Ishikawa (cell line): ENCODE data around the gene NPAS3.

Experiments
- CEBPB ChIP-seq: IDR thresholded peaks from 2 replicates; pipeline ENCODE4 v1.6.1; 2012
- EGR1 ChIP-seq: IDR thresholded peaks from 2 replicates; pipeline ENCODE4 v1.6.1; 2012
- EP300 ChIP-seq: IDR thresholded peaks from 2 replicates; pipeline ENCODE4 v1.6.1; 2012; ENCODE audit warnings: borderline replicate concordance
- USF1 ChIP-seq: IDR thresholded peaks from 2 replicates; pipeline ENCODE4 v1.6.1; 2012

GRCh38 chr14:33207467-33208017 is 268.9 kb downstream of the NPAS3 start:
- TF ChIP-seq EGR1 (no peak), EP300 (no peak), CEBPB (no peak), USF1 (no peak)
